ENCODE measurements around the gene GZMH.
A peak's percentile ranks its signal among the peaks of the same experiment; 100 is the strongest.
"Not testable (repeated sequence)": the region's sequence is repeated elsewhere in the genome, so short reads cannot be mapped to it uniquely, and the experiment has no call there.

The GZMH gene, protein sequence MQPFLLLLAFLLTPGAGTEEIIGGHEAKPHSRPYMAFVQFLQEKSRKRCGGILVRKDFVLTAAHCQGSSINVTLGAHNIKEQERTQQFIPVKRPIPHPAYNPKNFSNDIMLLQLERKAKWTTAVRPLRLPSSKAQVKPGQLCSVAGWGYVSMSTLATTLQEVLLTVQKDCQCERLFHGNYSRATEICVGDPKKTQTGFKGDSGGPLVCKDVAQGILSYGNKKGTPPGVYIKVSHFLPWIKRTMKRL

GRCh38 chr14:24609655-24610344, at the start of gene GZMH:
Gene GZMH (minus strand): TSS chr14:24609685. CDS start chr14:24609613, 72 bp downstream.
- no peak for DNase-seq

DNA sequence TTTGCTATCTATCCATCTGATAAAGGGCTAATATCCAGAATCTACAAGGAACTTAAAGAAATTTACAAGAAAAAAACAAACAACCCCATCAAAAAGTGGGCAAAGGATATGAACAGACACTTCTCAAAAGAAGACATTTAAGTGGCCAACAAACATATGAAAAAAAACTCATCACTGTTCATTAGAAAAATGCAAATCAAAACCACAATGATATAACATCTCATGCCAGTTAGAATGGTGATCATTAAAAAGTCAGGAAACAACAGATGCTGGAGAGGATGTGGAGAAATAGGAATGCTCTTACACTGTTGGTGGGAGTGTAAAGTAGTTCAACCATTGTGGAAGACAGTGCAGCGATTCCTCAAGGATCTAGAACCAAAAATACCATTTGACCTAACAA, 38.9 kb upstream of the GZMH start:
- not testable (repeated sequence) for DNase-seq

GRCh38 chr14:24639905-24640304, 30.4 kb upstream of the GZMH start:
- DNase-seq, result no peak

DNA sequence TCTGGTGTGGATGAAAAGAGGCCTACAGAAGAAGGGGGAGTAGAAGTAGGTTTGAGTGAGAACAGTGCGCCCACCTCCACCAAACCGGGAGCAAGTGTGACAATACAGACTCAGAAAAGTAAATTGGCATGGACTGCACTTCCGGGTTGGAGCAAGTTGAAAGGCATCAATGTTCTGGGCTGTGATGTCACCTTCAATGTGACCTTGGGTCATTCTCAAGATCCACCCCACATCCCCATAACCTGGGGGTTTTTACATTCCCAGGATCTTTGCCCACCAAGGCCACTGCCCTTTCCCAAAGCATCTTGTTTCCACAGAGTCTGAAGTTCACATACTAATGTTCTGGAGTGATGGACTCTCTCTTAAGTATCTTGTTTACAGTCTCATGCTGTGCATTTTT, 29.8 kb upstream of the GZMH start:
- DNase-seq, result no peak

DNA sequence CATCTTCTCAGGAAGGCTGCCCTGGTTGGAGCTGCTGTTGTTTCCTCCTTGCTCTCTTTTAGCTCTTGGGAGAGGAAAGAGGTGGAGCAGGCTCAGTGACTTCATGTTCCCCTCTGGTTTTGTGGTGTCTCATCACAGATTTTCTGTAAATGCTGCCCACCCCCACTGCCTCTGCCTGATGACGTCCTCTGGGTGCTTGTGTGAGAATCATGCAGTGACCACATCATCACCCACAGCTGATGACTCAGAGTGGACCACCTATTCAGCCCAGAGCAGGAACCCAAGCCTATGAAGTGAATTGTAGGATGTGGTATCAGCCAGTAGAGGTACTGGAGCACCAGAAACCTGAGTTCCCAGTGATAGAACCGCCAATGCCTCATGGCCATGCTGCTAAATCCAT, 24.7 kb upstream of the GZMH start, which contains the start of gene GZMB:
Gene GZMB, minus strand, starts transcription at position 33 of the 400 bp plus-strand sequence. Its CDS starts 30 bp downstream, at position 3.
- no peak for DNase-seq

DNA sequence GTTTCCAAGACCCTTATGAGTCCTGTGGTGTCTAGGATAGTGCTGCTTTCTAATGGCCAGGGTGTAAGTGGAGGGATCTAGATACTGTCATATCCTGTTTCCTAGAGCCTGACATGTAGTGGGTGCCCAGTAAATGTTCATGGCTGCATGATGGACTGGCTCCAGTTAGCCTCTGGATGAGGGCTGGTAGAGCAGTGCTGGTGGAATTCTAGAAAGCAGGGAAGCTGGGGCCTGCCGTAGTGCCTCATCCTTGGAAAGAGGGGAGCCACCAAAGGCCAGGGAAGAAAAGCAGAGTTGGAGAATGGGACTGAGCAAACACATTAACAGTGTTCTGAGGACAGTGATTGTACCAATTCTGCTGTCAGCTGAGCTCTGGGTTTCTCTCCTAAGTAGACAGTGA, 23.9 kb upstream of the GZMH start:
- DNase-seq, result no peak

- no peak for DNase-seq
Observed at GRCh38 chr14:24632761-24633160, 23.3 kb upstream of the GZMH start.

DNA sequence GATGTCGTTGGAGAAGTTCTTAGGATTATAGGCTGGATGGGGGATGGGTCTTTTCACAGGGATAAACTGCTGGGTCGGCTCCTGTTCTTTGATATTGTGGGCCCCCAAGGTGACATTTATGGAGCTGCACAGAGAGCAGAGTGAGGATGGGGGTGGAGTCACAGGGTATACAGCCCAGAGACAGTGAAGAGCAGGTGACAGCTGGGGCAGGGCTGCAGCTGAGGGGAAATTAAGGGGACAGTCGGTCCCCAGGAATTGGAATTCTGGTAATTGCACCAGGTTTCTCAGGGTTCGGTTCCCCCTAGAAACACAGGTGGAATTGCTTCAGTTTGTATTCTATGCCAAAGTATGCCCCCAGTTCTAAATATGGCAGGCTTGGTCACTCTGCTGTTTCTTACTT, 22.9 kb upstream of the GZMH start:
- no peak for DNase-seq

DNA sequence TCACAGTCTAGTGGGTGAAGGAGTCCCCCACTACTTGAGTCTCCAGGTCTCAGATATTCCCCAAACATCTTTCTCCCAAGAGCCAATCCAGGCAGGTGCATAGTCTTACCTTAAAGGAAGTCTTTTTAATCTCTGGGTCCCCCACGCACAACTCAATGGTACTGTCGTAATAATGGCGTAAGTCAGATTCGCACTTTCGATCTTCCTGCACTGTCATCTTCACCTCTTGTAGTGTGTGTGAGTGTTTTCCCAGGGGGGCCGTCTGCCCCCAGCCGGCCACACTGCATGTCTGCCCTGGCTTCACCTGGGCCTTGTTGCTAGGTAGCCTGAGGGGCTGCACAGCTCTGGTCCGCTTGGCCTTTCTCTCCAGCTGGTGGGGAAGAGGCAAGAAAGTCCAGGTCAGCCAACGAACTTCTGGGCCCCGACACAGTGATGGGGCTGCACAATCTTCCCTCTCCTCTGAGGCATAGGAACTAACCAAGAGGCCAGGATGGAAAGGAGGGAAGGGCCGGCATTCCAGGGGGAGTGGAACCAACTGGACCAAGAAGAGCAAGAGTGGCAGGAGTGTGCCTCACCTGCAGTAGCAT, 22.4 kb upstream of the GZMH start:
- DNase-seq, result no peak

DNA sequence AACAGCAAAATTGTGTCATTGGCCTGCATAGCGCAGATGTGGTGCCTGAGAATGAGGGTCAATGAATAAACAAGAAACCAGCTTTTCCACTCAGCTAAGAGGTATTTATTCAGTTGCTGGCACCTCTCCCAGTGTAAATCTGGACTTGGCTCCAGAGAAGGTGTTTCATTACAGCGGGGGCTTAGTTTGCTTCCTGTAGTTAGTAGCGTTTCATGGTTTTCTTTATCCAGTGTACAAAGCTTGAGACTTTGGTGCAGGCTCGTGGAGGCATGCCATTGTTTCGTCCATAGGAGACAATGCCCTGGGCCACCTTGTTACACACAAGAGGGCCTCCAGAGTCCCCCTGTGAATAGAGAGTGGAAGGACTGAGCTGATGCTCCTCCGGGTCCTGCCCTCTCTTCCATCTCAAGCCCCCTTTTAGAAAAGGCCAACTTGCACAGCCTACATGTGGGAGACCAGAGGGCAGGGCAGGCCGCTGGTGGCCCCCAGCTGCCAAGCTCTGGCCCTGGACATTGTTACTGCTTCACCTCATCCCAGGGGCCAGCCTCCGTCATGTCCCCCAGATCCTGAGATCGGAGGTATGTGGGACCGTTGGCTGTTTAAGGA, 21.5 kb upstream of the GZMH start:
- DNase-seq, result peak; percentile 84

DNA sequence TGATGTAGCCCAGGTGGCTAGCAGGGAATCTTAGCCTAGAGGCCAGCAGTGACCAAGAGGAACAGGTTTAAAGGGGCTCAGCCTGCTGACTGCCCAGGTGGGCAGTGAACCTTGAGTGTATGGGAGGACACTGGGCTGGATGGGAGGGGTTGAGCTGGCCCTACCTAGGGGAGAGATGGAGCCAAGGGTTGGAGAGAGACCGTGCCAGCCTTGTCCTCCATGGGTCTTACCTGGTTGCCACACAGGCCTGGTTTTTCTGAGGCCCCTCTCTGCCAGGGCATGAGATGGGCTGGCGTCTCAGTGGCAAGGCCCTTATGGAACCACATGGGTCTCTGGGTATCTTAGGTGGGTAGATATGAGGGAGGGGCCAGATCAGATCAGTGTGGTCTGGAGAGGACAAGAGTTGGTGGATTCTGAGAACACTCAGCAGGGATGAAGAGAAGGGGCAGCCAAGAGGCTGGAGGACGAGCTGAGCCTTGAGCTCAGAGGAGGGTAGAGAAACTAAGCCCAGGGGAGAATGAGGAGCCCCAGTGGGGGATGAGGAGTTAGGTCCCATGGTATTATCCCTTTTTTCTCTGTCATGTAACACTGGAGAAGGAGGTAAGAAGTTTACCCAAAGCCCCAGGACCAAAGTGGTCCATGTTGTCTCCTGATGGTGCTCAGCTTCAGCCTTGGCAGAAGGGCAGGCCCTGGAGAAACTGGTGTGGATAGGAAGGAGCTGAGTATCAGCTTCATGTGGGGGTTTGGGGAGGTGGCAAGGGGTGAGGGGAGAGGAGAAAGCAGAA, 20.8 kb upstream of the GZMH start:
- no peak for DNase-seq

- DNase-seq, result no peak
Observed at GRCh38 chr14:24629521-24629920, 20.0 kb upstream of the GZMH start.

- no peak for DNase-seq
Observed at GRCh38 chr14:24613747-24614146, 4.3 kb upstream of the GZMH start.

DNA sequence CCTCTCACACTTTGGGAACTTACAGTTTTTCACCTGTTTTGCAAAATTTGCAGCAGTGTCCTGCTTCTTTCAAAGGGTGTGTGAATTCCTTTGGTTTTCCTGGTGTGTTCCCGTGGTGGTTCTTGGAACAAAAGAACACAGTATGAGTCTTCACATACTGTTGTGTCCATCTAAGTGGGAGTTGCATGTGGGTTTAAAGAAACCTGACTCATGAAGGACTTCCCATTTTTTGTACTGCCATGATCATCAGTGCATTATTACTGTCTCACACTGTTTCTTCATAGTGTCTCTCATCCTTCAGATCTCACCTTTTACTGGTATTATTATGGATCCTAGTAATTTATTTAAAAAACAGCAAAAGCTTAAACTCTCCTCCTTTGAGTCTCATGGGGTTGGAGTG, 3.8 kb upstream of the GZMH start:
- DNase-seq, result no peak

GRCh38 chr14:24612196-24612595, 2.7 kb upstream of the GZMH start:
- DNase-seq, result no peak

GRCh38 chr14:24607635-24608514, 1.6 kb downstream of the GZMH start:
- DNase-seq, result no peak

- no peak for DNase-seq
Observed at GRCh38 chr14:24607081-24607480, 2.4 kb downstream of the GZMH start.

DNA sequence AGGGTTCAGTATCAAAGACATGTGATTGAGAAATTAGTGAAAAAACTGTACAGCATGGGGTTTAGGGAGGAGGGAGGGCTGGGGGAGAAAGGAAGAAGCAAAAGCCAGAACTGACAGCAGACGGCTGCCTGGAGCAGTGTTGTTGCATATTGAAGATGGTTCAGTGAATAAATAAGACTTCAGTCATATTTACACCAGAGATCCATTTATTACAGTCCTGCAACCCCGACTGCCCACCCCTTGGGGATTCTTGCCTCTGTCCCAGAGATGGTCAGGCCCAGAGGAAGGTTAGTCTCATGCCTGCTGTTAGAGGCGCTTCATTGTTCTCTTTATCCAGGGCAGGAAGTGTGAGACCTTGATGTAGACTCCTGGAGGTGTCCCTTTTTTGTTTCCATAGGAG, 3.2 kb downstream of the GZMH start:
- no peak for DNase-seq

DNA sequence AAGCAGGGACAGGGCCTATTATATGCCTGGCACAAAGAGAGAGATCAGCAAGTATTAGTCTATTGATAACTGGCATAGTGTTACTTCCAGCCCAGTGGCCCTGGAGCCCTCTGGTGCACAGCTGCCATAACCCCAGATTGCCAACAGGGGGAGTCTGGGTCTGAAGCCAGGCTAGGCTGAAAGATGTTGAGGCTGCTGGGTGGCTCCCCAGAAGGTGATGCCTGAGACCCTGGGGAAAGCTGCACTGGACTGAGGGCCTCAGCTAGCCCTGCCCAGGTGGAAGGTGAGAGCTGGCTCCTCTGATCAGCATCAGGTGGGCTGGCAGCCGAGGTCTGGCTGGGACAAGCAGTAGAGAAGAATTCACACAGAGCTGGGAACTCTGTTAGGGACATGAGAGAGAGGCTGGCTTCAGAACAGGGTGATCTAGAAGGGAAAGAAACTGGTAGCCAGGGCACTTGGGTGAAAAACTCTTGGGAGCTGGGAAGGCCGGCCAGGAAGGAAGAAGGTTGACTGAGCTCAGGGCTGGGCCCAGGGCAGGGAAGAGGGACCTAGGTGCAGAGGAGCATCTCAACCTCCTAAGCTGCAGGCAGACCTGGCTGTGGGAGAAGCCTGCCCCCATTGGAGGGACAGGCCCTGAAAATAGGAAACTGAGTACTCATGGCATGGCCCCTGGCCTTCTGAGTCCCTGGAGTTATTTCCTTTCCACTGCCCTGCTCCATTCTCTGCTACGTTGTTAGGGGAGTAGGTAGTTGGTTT, 3.9 kb downstream of the GZMH start:
- DNase-seq, result peak; percentile 10

GRCh38 chr14:24597403-24597802, 12.1 kb downstream of the GZMH start:
- DNase-seq, result no peak
